Endodermal cell (in vitro differentiated cells): ENCODE data around the gene NACC1. TPM values are rescaled to one million over a fixed set of nuclear protein-coding genes. Genes with fewer than 3 reads are reported as not detected.

Source experiments
- DNase-seq: peaks from one replicate; pipeline ENCODE4 v3.0.0-alpha.2; 2017
- H3K27ac ChIP-seq: 2 replicates; pipeline ENCODE4 v1.5.1; 2013; ENCODE audit warnings: mild to moderate bottlenecking, low read depth, low read length, moderate library complexity
- H3K27me3 ChIP-seq: 2 replicates; pipeline ENCODE4 v1.6.1; 2013; ENCODE audit warnings: mild to moderate bottlenecking, low read length, moderate library complexity; ENCODE audit not compliant: insufficient read depth, control insufficient read depth, poor library complexity, severe bottlenecking
- H3K36me3 ChIP-seq: 2 replicates; pipeline ENCODE4 v1.7.0; 2013; ENCODE audit warnings: mild to moderate bottlenecking, low read length, moderate library complexity; ENCODE audit not compliant: control insufficient read depth, insufficient read depth
- H3K4me1 ChIP-seq: one replicate; pipeline ENCODE4 v1.7.0; 2013; ENCODE audit warnings: low read length; ENCODE audit not compliant: control insufficient read depth, insufficient read depth
- H3K4me3 ChIP-seq: 2 replicates; pipeline ENCODE4 v1.5.1; 2013; ENCODE audit warnings: mild to moderate bottlenecking, low read length, moderate library complexity
- H3K9ac ChIP-seq: 2 replicates; pipeline ENCODE4 v1.6.1; 2013; ENCODE audit warnings: mild to moderate bottlenecking, low read length, moderate library complexity; ENCODE audit not compliant: poor library complexity, severe bottlenecking; ENCODE audit errors: extremely low read depth
- H3K9me3 ChIP-seq: 2 replicates; pipeline ENCODE4 v1.6.1; 2013; ENCODE audit warnings: mild to moderate bottlenecking, low read length, moderate library complexity; ENCODE audit not compliant: control insufficient read depth
- H3K27ac Mint-ChIP-seq: 2 replicates; pipeline ENCODE4 v1.8.0; 2020; ENCODE audit warnings: mixed read lengths
- H3K27me3 Mint-ChIP-seq: 2 replicates; pipeline ENCODE4 v1.8.0; 2021; ENCODE audit warnings: mild to moderate bottlenecking, mixed read lengths; ENCODE audit not compliant: insufficient read depth
- H3K36me3 Mint-ChIP-seq: 2 replicates; pipeline ENCODE4 v1.8.0; 2020; ENCODE audit warnings: low read depth, mixed read lengths
- H3K4me1 Mint-ChIP-seq: 2 replicates; pipeline ENCODE4 v1.8.0; 2020; ENCODE audit warnings: mixed read lengths
- H3K4me3 Mint-ChIP-seq: 2 replicates; pipeline ENCODE4 v1.8.0; 2020; ENCODE audit warnings: mild to moderate bottlenecking, moderate library complexity, mixed read lengths
- H3K9me3 Mint-ChIP-seq: 2 replicates; pipeline ENCODE4 v1.8.0; 2020; ENCODE audit warnings: mild to moderate bottlenecking, mixed read lengths
- WGBS, 2 experiments: methylation state at CpG; one replicate each; pipeline versions ENCODE4 v1.1.5 to v1.1.7; 2013; ENCODE audit warnings: missing lambda C conversion rate in 2 of 2, mixed read lengths in 1 of 2; ENCODE audit not compliant: insufficient coverage in 1 of 2, insufficient read length in 1 of 2; 5-methylcytosine and 5-hydroxymethylcytosine counted together
- total RNA-seq, 2 donors: library from RNA; stranded (reverse); fragmentation: NEBNext Ultra II Directional in 1 of 2; extraction: Animal tissue kit (Norgen Biotek cat#: 25700) in 1 of 2; gene quantifications; 2 replicates in 1 of 2; 3 replicates in 1 of 2; pipeline ENCODE4 v1.2.1, GENCODE V29; 2021
- TF ChIP-seq, protein P1 (sequence below): fragments of 200-600 bp; sonication (generic); conservative IDR thresholded peaks from 2 replicates; pipeline ENCODE4 v1.5.0; 2021; ENCODE audit warnings: antibody characterized with exemption, mild to moderate bottlenecking

Gene NACC1
- total RNA-seq, 2 donors from 2014 or later, result 164 to 172 TPM

GRCh38 chr19:13153569-13154240 is 35.6 kb downstream of the NACC1 start:
- no peak for DNase-seq
- no peaks in the 10 kb centered on the region for H3K36me3 ChIP-seq
- peaks cover 8% of the 10 kb centered on the region for H3K4me1 Mint-ChIP-seq
- H3K4me1 ChIP-seq, result peaks cover 7% of the 10 kb centered on the region
- peaks cover 13% of the 10 kb centered on the region for H3K36me3 Mint-ChIP-seq
- no peaks in the 10 kb centered on the region for H3K27me3 ChIP-seq
- H3K27me3 Mint-ChIP-seq, result no peaks in the 10 kb centered on the region
- no peaks in the 10 kb centered on the region for H3K9me3 ChIP-seq
- H3K27ac Mint-ChIP-seq, result peak overlapping the region; percentile 100
- H3K4me3 ChIP-seq, result peak overlapping the region; percentile 82
- H3K9ac ChIP-seq, result peak overlapping the region; percentile 99
- H3K9me3 Mint-ChIP-seq, result no peaks in the 10 kb centered on the region
- TF ChIP-seq, protein P1, sequence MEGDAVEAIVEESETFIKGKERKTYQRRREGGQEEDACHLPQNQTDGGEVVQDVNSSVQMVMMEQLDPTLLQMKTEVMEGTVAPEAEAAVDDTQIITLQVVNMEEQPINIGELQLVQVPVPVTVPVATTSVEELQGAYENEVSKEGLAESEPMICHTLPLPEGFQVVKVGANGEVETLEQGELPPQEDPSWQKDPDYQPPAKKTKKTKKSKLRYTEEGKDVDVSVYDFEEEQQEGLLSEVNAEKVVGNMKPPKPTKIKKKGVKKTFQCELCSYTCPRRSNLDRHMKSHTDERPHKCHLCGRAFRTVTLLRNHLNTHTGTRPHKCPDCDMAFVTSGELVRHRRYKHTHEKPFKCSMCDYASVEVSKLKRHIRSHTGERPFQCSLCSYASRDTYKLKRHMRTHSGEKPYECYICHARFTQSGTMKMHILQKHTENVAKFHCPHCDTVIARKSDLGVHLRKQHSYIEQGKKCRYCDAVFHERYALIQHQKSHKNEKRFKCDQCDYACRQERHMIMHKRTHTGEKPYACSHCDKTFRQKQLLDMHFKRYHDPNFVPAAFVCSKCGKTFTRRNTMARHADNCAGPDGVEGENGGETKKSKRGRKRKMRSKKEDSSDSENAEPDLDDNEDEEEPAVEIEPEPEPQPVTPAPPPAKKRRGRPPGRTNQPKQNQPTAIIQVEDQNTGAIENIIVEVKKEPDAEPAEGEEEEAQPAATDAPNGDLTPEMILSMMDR, result no peak
- peak overlapping the region; percentile 100 for H3K4me3 Mint-ChIP-seq
- H3K27ac ChIP-seq, result peak overlapping the region; percentile 97
- WGBS, 2 experiments, result 0 to 1% methylated on average over 16 to 69 of the region's 69 CpGs

DNA sequence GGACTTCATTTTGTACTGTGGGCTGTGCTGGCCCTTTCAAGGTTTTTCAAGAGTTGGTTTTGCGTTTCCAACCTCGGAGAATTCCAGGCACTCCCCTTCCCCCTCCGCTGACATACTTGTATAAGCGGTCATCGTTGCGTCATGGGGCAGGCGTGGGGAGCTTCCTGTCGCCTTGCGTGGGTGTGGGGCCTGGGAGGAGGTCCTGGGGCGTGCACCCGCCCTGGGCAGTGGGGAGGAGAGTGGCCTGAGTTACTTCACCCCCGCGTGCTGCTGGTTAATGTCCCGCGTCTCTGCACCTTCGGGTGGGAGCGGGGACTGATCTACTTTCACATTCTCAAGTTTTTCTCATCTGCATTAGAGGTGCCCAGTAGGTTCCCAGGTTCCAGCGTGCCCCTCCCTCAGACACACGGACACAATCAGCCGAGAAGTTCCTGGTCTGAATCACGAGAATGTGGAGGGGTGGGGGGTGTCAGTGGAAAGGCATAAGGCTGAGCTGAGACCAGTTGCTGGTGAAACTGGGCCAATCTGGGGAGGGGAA is 36.2 kb downstream of the NACC1 start:
- WGBS, 2 experiments, result 0 to 3% methylated on average over 4 to 21 of the region's 21 CpGs
- DNase-seq, result peak; percentile 69

DNA sequence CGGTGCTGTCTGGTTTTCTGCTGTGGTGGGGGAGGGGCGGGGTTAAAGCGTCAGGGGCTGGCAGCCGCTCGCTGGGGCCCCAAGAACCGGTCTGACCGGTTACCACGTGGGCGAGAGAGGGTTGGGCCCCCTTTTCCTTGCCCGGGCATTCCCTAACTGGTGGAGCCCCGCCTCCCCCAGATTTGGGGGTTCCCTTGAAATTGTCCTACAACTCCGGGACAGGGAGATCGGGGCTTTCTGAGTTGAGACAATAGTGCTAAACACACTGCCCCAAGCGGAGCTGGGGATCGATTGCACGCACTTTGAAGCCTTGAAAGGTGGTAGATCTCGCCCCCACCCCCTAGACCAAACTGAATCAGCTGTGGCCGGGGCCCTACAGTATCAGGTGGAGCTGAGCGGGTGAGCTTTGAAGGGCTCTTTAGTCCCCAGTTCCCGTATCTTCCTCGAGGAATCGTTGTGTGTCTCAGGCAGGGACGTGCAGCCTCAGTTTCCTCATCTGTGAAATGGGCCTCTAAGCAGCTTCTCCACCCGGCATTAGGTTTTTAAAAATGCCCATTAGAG is 36.9 kb downstream of the NACC1 start:
- peaks cover 7% of the 10 kb centered on the region for H3K4me1 ChIP-seq
- H3K9ac ChIP-seq, result peak overlapping the region; percentile 99
- no peaks in the 10 kb centered on the region for H3K9me3 Mint-ChIP-seq
- H3K27ac ChIP-seq, result peak overlapping the region; percentile 97
- peaks cover 6% of the 10 kb centered on the region for H3K4me1 Mint-ChIP-seq
- TF ChIP-seq, protein P1, result peak; percentile 70
- H3K36me3 ChIP-seq, result no peaks in the 10 kb centered on the region
- H3K36me3 Mint-ChIP-seq, result peaks cover 13% of the 10 kb centered on the region
- H3K9me3 ChIP-seq, result no peaks in the 10 kb centered on the region
- 1% methylated on average over 13 to 24 of the region's 24 CpGs for WGBS, 2 experiments
- DNase-seq, result peak; percentile 94
- H3K4me3 Mint-ChIP-seq, result peak overlapping the region; percentile 100
- H3K27ac Mint-ChIP-seq, result peak overlapping the region; percentile 98
- H3K4me3 ChIP-seq, result peak overlapping the region; percentile 82
- H3K27me3 Mint-ChIP-seq, result no peaks in the 10 kb centered on the region
- no peaks in the 10 kb centered on the region for H3K27me3 ChIP-seq

More for the DNA sequence above, 36.2 kb downstream of the NACC1 start:
- peaks cover 13% of the 10 kb centered on the region for H3K36me3 Mint-ChIP-seq
- peaks cover 7% of the 10 kb centered on the region for H3K4me1 Mint-ChIP-seq
- Histone ChIP-seq H3K4me3 (peak overlapping the region; percentile 82), H3K27ac (peak overlapping the region; percentile 97), H3K36me3 (no peaks in the 10 kb centered on the region), H3K27me3 (no peaks in the 10 kb centered on the region), H3K9ac (peak overlapping the region; percentile 99), H3K9me3 (no peaks in the 10 kb centered on the region), H3K4me1 (peaks cover 7% of the 10 kb centered on the region)
- no peaks in the 10 kb centered on the region for H3K27me3 Mint-ChIP-seq
- peak overlapping the region; percentile 98 for H3K27ac Mint-ChIP-seq
- H3K9me3 Mint-ChIP-seq, result no peaks in the 10 kb centered on the region
- H3K4me3 Mint-ChIP-seq, result peak overlapping the region; percentile 100
- TF ChIP-seq, protein P1, result no peak
